ENCODE measurements around the gene IL1RAP.

DNA sequence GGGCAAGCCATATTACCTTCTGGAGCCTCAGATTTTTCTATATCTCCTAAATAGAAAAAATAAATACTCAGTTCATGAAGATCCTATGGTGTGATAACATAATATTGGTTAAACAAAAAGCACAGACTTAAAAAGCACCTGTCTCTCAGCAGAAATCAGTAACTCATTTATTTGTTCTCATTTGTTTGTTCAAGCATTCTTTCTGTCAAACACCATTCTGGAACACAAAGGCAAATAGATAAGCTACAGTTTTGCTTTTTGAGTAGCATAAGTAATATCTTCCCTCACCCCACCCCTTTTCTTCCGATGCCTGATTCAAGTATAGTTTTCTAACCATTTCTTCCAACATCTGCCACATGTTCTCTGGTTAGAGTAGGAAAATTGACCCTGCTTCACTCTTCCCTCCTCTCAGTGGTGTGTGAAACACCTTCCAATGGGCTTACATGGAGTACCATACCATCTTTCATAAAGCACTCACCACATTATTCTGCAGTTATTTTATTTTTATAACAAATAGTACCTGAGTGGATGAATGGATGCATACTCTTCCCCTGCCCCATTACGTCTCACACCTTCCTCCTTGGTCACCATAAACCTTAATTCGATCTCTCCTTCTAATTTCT, 8.4 kb upstream of the IL1RAP start:
- no peak for TF ChIP-seq CTCF (conservative IDR thresholded peaks at IDR 0.05; ENCODE audit: low read depth in 2 of 2)
- no peak for TF ChIP-seq CREB1 (CRISPR knock-in tag; IDR thresholded peaks at IDR 0.05; ENCODE audit: low read depth)
- TF ChIP-seq REST (IDR thresholded peaks at IDR 0.05; ENCODE audit: unreplicated experiment) = no peak
- TF ChIP-seq EZH2phosphoT487 (IDR thresholded peaks at IDR 0.05; ENCODE audit: unreplicated experiment) = no peak
- TF ChIP-seq EZH2 (IDR thresholded peaks at IDR 0.05; ENCODE audit: low read depth, unreplicated experiment) = no peak
